Ovary (tissue), 3 donors: ENCODE measurements around the gene TAS2R31.
"Not testable (repeated sequence)": the region's sequence is repeated elsewhere in the genome, so short reads cannot be mapped to it uniquely, and the experiment has no call there.

Source experiments
- POLR2A ChIP-seq: fragments of 450-650 bp; IDR thresholded peaks from one replicate; pipeline ENCODE4 v1.6.1; 2017; ENCODE audit warnings: antibody characterized with exemption, mild to moderate bottlenecking, moderate library complexity
- TF ChIP-seq, protein P1 (sequence below), 3 donors: fragments of 450-650 bp in 2 of 3; fragments of 200-600 bp in 1 of 3; IDR thresholded peaks; one replicate each; pipeline versions ENCODE4 v1.5.1 to v1.8.0; 2016 to 2022; ENCODE audit warnings: antibody characterized with exemption in 3 of 3, mild to moderate bottlenecking in 1 of 3
- donor health status: DM: no; HTN: no; CAD: no.

- TF ChIP-seq, protein P1, sequence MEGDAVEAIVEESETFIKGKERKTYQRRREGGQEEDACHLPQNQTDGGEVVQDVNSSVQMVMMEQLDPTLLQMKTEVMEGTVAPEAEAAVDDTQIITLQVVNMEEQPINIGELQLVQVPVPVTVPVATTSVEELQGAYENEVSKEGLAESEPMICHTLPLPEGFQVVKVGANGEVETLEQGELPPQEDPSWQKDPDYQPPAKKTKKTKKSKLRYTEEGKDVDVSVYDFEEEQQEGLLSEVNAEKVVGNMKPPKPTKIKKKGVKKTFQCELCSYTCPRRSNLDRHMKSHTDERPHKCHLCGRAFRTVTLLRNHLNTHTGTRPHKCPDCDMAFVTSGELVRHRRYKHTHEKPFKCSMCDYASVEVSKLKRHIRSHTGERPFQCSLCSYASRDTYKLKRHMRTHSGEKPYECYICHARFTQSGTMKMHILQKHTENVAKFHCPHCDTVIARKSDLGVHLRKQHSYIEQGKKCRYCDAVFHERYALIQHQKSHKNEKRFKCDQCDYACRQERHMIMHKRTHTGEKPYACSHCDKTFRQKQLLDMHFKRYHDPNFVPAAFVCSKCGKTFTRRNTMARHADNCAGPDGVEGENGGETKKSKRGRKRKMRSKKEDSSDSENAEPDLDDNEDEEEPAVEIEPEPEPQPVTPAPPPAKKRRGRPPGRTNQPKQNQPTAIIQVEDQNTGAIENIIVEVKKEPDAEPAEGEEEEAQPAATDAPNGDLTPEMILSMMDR (IDR thresholded peaks at IDR 0.05), result not testable (repeated sequence)
- not testable (repeated sequence) for TF ChIP-seq POLR2A
Observed at GRCh38 chr12:11049806-11050531, 18.8 kb upstream of the TAS2R31 start.
